Measurements from ENCODE around the gene GLIPR1L2. TPM values are rescaled to one million over a fixed set of nuclear protein-coding genes. Genes with fewer than 3 reads are reported as not detected.
"Not testable (repeated sequence)": the region's sequence is repeated elsewhere in the genome, so short reads cannot be mapped to it uniquely, and the experiment has no call there.

The GLIPR1L2 gene
- polyA plus RNA-seq = 1 to 10 TPM in 1 of 3 donors, under 1 TPM in 2; 0.71 to 1.3 (median 0.74) TPM

DNA sequence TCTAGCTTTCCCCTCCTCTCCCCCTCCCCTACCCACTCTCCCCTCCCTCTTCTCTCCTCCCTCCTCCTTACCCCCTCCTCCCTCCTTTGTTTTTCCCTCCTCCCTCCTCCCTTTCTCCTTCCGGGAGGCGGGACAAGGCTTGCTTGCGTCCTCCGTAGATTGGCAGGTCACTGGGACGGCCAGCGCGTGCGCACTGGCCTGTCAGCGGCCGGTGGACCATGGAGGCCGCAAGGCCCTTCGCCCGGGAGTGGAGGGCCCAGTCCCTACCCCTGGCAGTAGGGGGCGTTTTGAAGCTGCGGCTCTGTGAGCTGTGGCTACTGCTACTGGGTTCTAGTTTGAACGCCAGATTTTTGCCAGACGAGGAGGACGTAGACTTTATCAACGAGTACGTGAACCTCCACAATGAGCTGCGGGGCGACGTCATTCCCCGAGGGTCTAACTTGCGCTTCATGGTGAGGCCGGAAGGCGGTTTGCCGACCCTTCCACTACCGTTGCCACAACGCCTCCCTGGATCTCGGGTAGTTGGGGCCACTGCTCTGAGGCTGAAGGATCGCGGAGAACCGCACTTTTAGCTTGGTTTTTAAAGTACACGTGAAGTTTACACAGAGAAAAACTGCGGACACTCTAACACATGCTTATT is at the start of gene GLIPR1L2:
TSS of gene GLIPR1L2 (plus strand) at position 191 of the 640 bp plus-strand sequence. CDS start at position 219, 28 bp downstream.
- peak within 1 kb of the TSS; percentile 69 for H3K27ac ChIP-seq (ENCODE audit: low read depth, low read length)
- WGBS, 3 donors = 1 to 7% (median 6%) methylated on average over 36 of the region's 36 CpGs

- H3K27ac ChIP-seq (ENCODE audit: low read depth, low read length) = no peak overlapping the region
- WGBS, 3 donors = 95 to 98% (median 98%) methylated on average over 5 of the region's 5 CpGs
Observed at GRCh38 chr12:75341873-75342272, 49.0 kb upstream of the GLIPR1L2 start.

DNA sequence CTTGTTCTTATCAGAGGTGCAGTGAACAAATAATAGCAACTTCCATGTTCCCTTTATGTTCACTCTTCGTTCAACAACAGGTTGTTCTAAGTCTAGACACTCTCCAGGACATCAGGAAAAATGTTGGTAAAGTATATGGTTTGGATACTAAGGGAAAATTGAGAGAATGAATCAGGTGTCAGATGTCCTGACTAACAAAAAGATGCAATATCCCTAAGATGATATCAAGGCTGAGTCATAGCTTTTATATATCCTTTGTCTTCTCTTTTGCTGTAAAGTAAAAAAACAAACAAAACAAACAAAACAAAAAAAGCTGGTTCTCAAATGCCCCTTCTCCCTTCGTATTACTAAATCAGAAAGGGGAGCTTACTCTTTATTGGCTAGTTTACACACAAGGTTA is 45.4 kb upstream of the GLIPR1L2 start:
- WGBS, 3 donors = 88 to 90% (median 89%) methylated on average over 2 of the region's 2 CpGs

DNA sequence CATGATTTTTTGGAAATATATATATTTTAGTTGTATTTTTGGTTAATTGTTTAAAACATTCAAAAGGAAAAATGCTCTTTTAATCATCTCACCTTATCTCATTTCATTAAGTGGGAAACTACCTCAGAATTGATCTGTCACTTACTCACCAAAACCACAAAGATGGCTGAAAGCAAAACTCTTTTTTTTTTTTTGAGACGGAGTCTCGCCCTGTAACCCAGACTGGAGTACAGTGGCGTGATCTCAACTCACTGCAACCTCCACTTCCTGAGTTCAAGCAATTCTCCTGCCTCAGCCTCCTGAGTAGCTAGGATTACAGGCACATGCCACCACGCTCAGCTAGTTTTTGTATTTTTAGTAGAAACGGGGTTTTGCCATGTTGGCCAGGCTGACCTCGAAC is 44.7 kb upstream of the GLIPR1L2 start:
- WGBS, 3 donors = 94 to 95% (median 94%) methylated on average over 6 of the region's 6 CpGs
- not testable (repeated sequence) for H3K27ac ChIP-seq (ENCODE audit: low read depth, low read length)

More for the DNA sequence above, 45.4 kb upstream of the GLIPR1L2 start:
- H3K27ac ChIP-seq (ENCODE audit: low read depth, low read length) = no peak overlapping the region

DNA sequence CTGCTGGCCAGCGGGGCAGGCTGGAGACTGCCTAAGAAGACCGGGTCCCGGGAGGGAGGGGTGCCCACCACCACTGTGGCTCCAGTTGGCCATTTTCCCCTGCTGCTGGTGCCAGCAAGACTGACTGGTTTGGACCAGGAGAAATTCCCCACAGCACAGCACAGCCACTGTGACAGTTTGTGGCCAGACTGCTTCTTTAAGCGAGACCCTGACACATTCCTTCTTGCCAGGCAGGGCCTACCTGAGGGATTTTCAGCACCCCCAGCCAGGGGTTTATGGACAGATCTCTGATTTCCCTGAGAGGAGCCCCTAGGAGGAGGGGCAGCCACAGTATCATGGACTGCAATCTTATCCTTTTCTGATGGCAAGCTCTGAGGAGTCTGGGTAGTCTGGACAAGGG is 40.9 kb upstream of the GLIPR1L2 start:
- no peak overlapping the region for H3K27ac ChIP-seq (ENCODE audit: low read depth, low read length)
- 89 to 92% (median 91%) methylated on average over 4 of the region's 4 CpGs for WGBS, 3 donors

- 87 to 93% (median 88%) methylated on average over 2 of the region's 2 CpGs for WGBS, 3 donors
Observed at GRCh38 chr12:75350413-75350812, 40.5 kb upstream of the GLIPR1L2 start.

GRCh38 chr12:75354011-75354410 is 36.9 kb upstream of the GLIPR1L2 start:
- no peak overlapping the region for H3K27ac ChIP-seq (ENCODE audit: low read depth, low read length)

More at GRCh38 chr12:75350413-75350812, 40.5 kb upstream of the GLIPR1L2 start:
- no peak overlapping the region for H3K27ac ChIP-seq (ENCODE audit: low read depth, low read length)

GRCh38 chr12:75360920-75361319 is 30.0 kb upstream of the GLIPR1L2 start:
- H3K27ac ChIP-seq (ENCODE audit: low read depth, low read length) = no peak overlapping the region

DNA sequence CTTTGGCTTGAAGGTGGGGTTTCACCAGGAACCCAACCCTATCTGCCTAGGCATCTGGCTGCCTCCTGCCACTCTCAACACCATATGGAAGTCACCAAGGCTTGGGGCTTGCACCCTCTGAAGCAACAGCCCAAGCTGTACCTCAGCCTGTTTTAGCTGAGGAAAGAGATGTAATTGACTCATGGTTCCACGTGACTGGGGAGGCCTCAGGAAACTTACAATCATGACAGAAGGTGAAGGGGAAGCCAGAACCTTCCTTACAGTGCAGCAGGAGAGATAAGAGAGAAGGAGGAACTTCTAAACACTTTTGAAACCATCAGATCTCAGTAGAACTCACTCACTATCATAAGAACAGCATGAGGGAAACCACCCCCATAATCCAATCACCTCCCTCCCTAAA is 29.5 kb upstream of the GLIPR1L2 start:
- WGBS, 3 donors = 40 to 73% (median 59%) methylated on average over 1 of the region's 1 CpG
- H3K27ac ChIP-seq (ENCODE audit: low read depth, low read length) = no peak overlapping the region

DNA sequence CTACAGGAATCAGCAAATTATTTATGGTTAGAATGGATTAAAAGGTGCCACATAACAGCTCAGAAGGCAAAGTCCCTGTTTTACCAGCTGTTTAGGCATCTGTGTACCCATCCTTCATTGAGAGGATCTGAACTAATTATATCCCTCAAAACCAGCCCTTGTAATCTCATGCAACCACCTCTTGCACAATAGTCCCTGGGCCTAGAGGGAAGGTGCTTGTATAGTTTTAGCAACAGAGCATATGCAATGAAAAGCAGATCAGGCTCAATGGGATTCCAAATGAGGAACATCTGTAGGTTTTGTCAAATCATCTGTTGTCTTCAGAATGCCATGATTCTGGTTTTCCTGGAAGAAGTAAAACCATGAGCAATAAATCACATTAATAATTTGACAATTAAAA is 26.0 kb upstream of the GLIPR1L2 start:
- H3K27ac ChIP-seq (ENCODE audit: low read depth, low read length) = no peak overlapping the region

- H3K27ac ChIP-seq (ENCODE audit: low read depth, low read length) = no peak overlapping the region
- 95 to 100% (median 100%) methylated on average over 1 of the region's 1 CpG for WGBS, 3 donors
Observed at GRCh38 chr12:75366629-75367028, 24.3 kb upstream of the GLIPR1L2 start.

- WGBS, 3 donors = 92 to 94% (median 92%) methylated on average over 2 of the region's 2 CpGs
Observed at GRCh38 chr12:75374971-75375370, 15.9 kb upstream of the GLIPR1L2 start.

DNA sequence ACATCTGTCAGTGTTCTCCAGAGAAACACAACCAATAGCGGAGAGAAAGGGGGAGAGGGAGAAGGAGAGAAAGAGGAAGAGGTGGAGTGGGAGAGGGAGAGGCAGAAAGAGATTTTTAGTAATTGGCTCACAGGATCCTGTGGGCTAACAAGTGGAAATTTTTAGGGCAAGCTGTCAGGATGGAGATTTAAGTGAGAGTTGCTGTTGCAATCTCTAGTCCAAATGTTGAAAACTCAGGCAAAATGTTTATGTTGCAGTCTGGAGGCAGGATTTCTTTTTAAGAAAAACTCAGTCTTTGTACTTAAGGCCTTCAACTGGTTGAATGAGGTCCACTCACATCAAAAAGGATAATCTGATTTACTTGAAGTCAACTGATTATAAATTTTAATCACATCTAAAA is 12.5 kb upstream of the GLIPR1L2 start:
- 85 to 95% (median 85%) methylated on average over 1 of the region's 1 CpG for WGBS, 3 donors

More at GRCh38 chr12:75374971-75375370, 15.9 kb upstream of the GLIPR1L2 start:
- no peak overlapping the region for H3K27ac ChIP-seq (ENCODE audit: low read depth, low read length)

GRCh38 chr12:75389061-75389460 is 1.8 kb upstream of the GLIPR1L2 start:
- 79 to 92% (median 83%) methylated on average over 1 of the region's 1 CpG for WGBS, 3 donors
- H3K27ac ChIP-seq (ENCODE audit: low read depth, low read length) = no peak overlapping the region

More for the DNA sequence above, 12.5 kb upstream of the GLIPR1L2 start:
- H3K27ac ChIP-seq (ENCODE audit: low read depth, low read length) = no peak overlapping the region

DNA sequence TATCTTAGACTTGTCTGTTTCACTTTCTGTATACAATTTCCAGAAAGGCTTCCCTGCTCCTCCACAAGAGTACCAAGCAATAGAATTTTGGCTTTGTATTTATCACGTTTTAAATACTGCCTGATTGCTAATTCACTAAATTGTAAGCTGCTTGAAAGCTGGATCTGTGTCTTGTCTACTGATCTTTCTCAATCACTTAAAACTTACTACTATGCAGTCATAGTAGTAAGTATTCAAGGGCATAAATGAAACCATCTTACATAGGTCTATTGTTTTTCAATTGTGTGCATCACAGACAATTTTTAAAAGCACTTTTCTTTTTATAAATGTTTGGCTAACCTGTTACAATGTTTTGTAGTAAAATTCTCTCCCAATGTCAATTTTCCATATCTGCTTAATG is 1.2 kb upstream of the GLIPR1L2 start:
- 21 to 61% (median 21%) methylated on average over 1 of the region's 1 CpG for WGBS, 3 donors
- H3K27ac ChIP-seq (ENCODE audit: low read depth, low read length) = no peak overlapping the region

- 30 to 33% (median 31%) methylated on average over 6 of the region's 6 CpGs for WGBS, 3 donors
- no peak overlapping the region for H3K27ac ChIP-seq (ENCODE audit: low read depth, low read length)
Observed at GRCh38 chr12:75390156-75390898, 562 bp upstream of the GLIPR1L2 start.

- WGBS, 3 donors = 80 to 88% (median 83%) methylated on average over 1 of the region's 1 CpG
- H3K27ac ChIP-seq (ENCODE audit: low read depth, low read length) = no peak overlapping the region
Observed at GRCh38 chr12:75404231-75404630, 13.3 kb downstream of the GLIPR1L2 start.

- no peak overlapping the region for H3K27ac ChIP-seq (ENCODE audit: low read depth, low read length)
Observed at GRCh38 chr12:75407683-75408082, 16.8 kb downstream of the GLIPR1L2 start.

GRCh38 chr12:75409830-75410229 is 18.9 kb downstream of the GLIPR1L2 start:
- no peak overlapping the region for H3K27ac ChIP-seq (ENCODE audit: low read depth, low read length)
- 92 to 97% (median 95%) methylated on average over 2 of the region's 2 CpGs for WGBS, 3 donors

- WGBS, 3 donors = 76 to 88% (median 77%) methylated on average over 1 of the region's 1 CpG
- no peak overlapping the region for H3K27ac ChIP-seq (ENCODE audit: low read depth, low read length)
Observed at GRCh38 chr12:75414671-75415070, 23.8 kb downstream of the GLIPR1L2 start.
